Measurements from ENCODE around the gene LRRC28. TPM values are rescaled to one million over a fixed set of nuclear protein-coding genes. Genes with fewer than 3 reads are reported as not detected.

The LRRC28 gene
- polyA plus RNA-seq, 1 of the 3 experiments (the other 2 are of a cell fraction), result 15.2 TPM

GRCh38 chr15:99275061-99275460 is 23.8 kb downstream of the LRRC28 start:
- H3K9ac ChIP-seq, result no peak overlapping the region
- 97% methylated on average over 2 of the region's 2 CpGs for WGBS (ENCODE audit: low lambda C conversion rate)
- no peak for DNase-seq
- no peak overlapping the region for H3K4me3 ChIP-seq (ENCODE audit: low read depth in 2 of 2, low read length in 1 of 2)
- no peaks in the 10 kb centered on the region for H4K20me1 ChIP-seq (ENCODE audit: insufficient read depth)
- H3K27ac ChIP-seq (ENCODE audit: low read depth in 2 of 2, low read length in 1 of 2), result no peak overlapping the region
- no peak overlapping the region for H2AFZ ChIP-seq (ENCODE audit: low read depth)
- H3K4me2 ChIP-seq, result no peak overlapping the region
- no peaks in the 10 kb centered on the region for H3F3A ChIP-seq (replicated peaks; ENCODE audit: insufficient read depth)
- no peaks in the 10 kb centered on the region for H3K36me3 ChIP-seq (replicated peaks in 1 of 2; ENCODE audit: control insufficient read depth in 1 of 2, insufficient read depth in 2 of 2, low read length in 1 of 2)
- no peaks in the 10 kb centered on the region; a peak in 1 of 4 replicates for H3K4me1 ChIP-seq (ENCODE audit: control insufficient read depth in 1 of 2, insufficient read depth in 2 of 2, low read depth in 1 of 2, low read length in 1 of 2)
- H3K9me2 ChIP-seq, result no peaks in the 10 kb centered on the region
- TF ChIP-seq EZH2phosphoT487 (IDR thresholded peaks at IDR 0.05; ENCODE audit: borderline replicate concordance, low read depth) (no peak), TCF12 (IDR thresholded peaks at IDR 0.05) (no peak), GABPA (IDR thresholded peaks at IDR 0.05; ENCODE audit: low read depth) (no peak), SMC3 (IDR thresholded peaks at IDR 0.05; ENCODE audit: low read depth, low read length) (no peak), RFX5 (IDR thresholded peaks at IDR 0.05; ENCODE audit: low read length) (no peak)
- POLR2A ChIA-PET, result no interaction called here
- H3K27me3 ChIP-seq (ENCODE audit: insufficient read depth), result no peaks in the 10 kb centered on the region
- no peaks in the 10 kb centered on the region for H3K79me2 ChIP-seq (ENCODE audit: insufficient read depth)
- CTCF ChIA-PET, result interaction anchor here (1.1 to 11.4 kb wide), 8 partner anchors 12 to 481 kb away, joined by 3 to 132 read pairs (median 4); no protein-coding TSS in a partner anchor
- no peaks in the 10 kb centered on the region for H3K9me3 ChIP-seq

GRCh38 chr15:99275525-99276128 is 24.3 kb downstream of the LRRC28 start:
- ChIA-PET CTCF (interaction anchor here (0.7 to 11.4 kb wide), 8 partner anchors 11 to 480 kb away, joined by 3 to 132 read pairs (median 3); no protein-coding TSS in a partner anchor), POLR2A (no interaction called here)
- Histone ChIP-seq H3K4me1 (ENCODE audit: control insufficient read depth in 1 of 2, insufficient read depth in 2 of 2, low read depth in 1 of 2, low read length in 1 of 2) (no peaks in the 10 kb centered on the region; a peak in 1 of 4 replicates), H3K4me2 (no peak overlapping the region), H3K9ac (no peak overlapping the region), H2AFZ (ENCODE audit: low read depth) (no peak overlapping the region), H3K9me3 (no peaks in the 10 kb centered on the region), H3K4me3 (ENCODE audit: low read depth in 2 of 2, low read length in 1 of 2) (no peak overlapping the region), H3K27ac (ENCODE audit: low read depth in 2 of 2, low read length in 1 of 2) (no peak overlapping the region), H3F3A (replicated peaks; ENCODE audit: insufficient read depth) (no peaks in the 10 kb centered on the region), H3K36me3 (replicated peaks in 1 of 2; ENCODE audit: control insufficient read depth in 1 of 2, insufficient read depth in 2 of 2, low read length in 1 of 2) (no peaks in the 10 kb centered on the region), H3K9me2 (no peaks in the 10 kb centered on the region), H3K79me2 (ENCODE audit: insufficient read depth) (no peaks in the 10 kb centered on the region), H4K20me1 (ENCODE audit: insufficient read depth) (no peaks in the 10 kb centered on the region), H3K27me3 (ENCODE audit: insufficient read depth) (no peaks in the 10 kb centered on the region)
- WGBS (ENCODE audit: low lambda C conversion rate), result 97% methylated on average over 9 of the region's 9 CpGs
- DNase-seq, result no peak
- TF ChIP-seq POLR2AphosphoS5 (IDR thresholded peaks at IDR 0.05; ENCODE audit: low read depth, low read length), result no peak
- no peak for TF ChIP-seq CHD2 (IDR thresholded peaks at IDR 0.05; ENCODE audit: low read length, partially characterized antibody)
- TF ChIP-seq TEAD4 (IDR thresholded peaks at IDR 0.05; ENCODE audit: borderline replicate concordance, insufficient read depth), result no peak
- TF ChIP-seq TAF1 (IDR thresholded peaks at IDR 0.05; ENCODE audit: borderline replicate concordance, low read depth, low read length), result no peak
- no peak for TF ChIP-seq JUND (IDR thresholded peaks at IDR 0.05)
- TF ChIP-seq, protein P1, sequence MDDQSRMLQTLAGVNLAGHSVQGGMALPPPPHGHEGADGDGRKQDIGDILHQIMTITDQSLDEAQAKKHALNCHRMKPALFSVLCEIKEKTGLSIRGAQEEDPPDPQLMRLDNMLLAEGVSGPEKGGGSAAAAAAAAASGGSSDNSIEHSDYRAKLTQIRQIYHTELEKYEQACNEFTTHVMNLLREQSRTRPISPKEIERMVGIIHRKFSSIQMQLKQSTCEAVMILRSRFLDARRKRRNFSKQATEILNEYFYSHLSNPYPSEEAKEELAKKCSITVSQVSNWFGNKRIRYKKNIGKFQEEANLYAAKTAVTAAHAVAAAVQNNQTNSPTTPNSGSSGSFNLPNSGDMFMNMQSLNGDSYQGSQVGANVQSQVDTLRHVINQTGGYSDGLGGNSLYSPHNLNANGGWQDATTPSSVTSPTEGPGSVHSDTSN (IDR thresholded peaks at IDR 0.05), result no peak

DNA sequence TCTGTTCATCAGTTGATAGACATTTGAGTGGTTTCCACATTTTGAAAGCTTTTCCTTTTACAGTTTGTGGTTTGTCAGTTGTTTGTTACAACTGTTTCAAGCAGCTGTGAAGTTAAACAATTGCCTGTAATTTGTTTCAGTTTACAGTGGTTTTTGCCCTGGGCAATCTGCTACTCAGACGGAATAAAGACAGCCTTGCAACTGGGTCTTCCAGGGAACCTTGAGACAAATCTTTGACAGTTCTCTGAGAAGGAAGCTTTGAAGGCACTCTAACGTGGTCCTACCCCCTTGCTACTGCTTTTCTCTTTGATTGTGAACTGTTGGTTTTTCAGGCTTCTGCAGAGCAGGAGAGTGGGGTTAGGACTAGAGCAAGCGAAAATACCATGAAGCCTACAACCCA is 28.0 kb downstream of the LRRC28 start:
- Histone ChIP-seq H3K36me3 (replicated peaks in 1 of 2; ENCODE audit: control insufficient read depth in 1 of 2, insufficient read depth in 2 of 2, low read length in 1 of 2) (no peaks in the 10 kb centered on the region), H3K79me2 (ENCODE audit: insufficient read depth) (no peaks in the 10 kb centered on the region), H3K4me3 (ENCODE audit: low read depth in 2 of 2, low read length in 1 of 2) (no peak overlapping the region), H2AFZ (ENCODE audit: low read depth) (no peak overlapping the region), H3K9ac (no peak overlapping the region), H3K4me2 (no peak overlapping the region), H3K27ac (ENCODE audit: low read depth in 2 of 2, low read length in 1 of 2) (no peak overlapping the region), H3K9me2 (no peaks in the 10 kb centered on the region), H4K20me1 (ENCODE audit: insufficient read depth) (no peaks in the 10 kb centered on the region), H3K27me3 (ENCODE audit: insufficient read depth) (no peaks in the 10 kb centered on the region), H3K4me1 (ENCODE audit: control insufficient read depth in 1 of 2, insufficient read depth in 2 of 2, low read depth in 1 of 2, low read length in 1 of 2) (peaks cover 0 to 8% of the 10 kb centered on the region in 2 experiments; a peak in 2 of 4 replicates), H3K9me3 (no peaks in the 10 kb centered on the region), H3F3A (replicated peaks; ENCODE audit: insufficient read depth) (no peaks in the 10 kb centered on the region)
- ChIA-PET POLR2A (no interaction called here), CTCF (interaction anchor here (0.7 to 4.4 kb wide), 2 partner anchors 425 to 477 kb away, joined by 3 to 34 read pairs; no protein-coding TSS in a partner anchor)
- no peak for DNase-seq
- WGBS (ENCODE audit: low lambda C conversion rate), result 91% methylated on average over 3 of the region's 3 CpGs
- TF ChIP-seq GATA2 (CRISPR knock-in tag; IDR thresholded peaks at IDR 0.05) (no peak), RFX5 (IDR thresholded peaks at IDR 0.05; ENCODE audit: low read length) (no peak), RCOR1 (IDR thresholded peaks at IDR 0.05; ENCODE audit: low read length) (no peak)
